ENCODE results near the gene ZIC1. TPM values are rescaled to one million over a fixed set of nuclear protein-coding genes. Genes with fewer than 3 reads are reported as not detected.

Gene ZIC1
- total RNA-seq, 1 experiment from 2014 or later: not detected

GRCh38 chr3:147428754-147429153 is 19.6 kb downstream of the ZIC1 start:
- DNase-seq (ENCODE audit: low read depth): no peak
- in situ Hi-C loops (cut with HindIII; ENCODE audit: low pct_unique_long_range_greater_than_20kb, low sequenced_read_pairs): no loop called here

GRCh38 chr3:147431751-147432150 is 22.6 kb downstream of the ZIC1 start:
- no peak for DNase-seq (ENCODE audit: low read depth)
- in situ Hi-C loops (cut with HindIII; ENCODE audit: low pct_unique_long_range_greater_than_20kb, low sequenced_read_pairs): no loop called here

GRCh38 chr3:147447224-147447623 is 38.1 kb downstream of the ZIC1 start:
- in situ Hi-C loops (cut with HindIII; ENCODE audit: low pct_unique_long_range_greater_than_20kb, low sequenced_read_pairs): no loop called here
- no peak for DNase-seq (ENCODE audit: low read depth)

GRCh38 chr3:147449669-147450068 is 40.5 kb downstream of the ZIC1 start:
- DNase-seq (ENCODE audit: low read depth): no peak
- in situ Hi-C loops (cut with HindIII; ENCODE audit: low pct_unique_long_range_greater_than_20kb, low sequenced_read_pairs): no loop called here

GRCh38 chr3:147458995-147459704 is 50.0 kb downstream of the ZIC1 start:
- no peak for DNase-seq (ENCODE audit: low read depth)
- in situ Hi-C loops (cut with HindIII; ENCODE audit: low pct_unique_long_range_greater_than_20kb, low sequenced_read_pairs): no loop called here

GRCh38 chr3:147462856-147463255 is 53.7 kb downstream of the ZIC1 start:
- no peak for DNase-seq (ENCODE audit: low read depth)
- in situ Hi-C loops (cut with HindIII; ENCODE audit: low pct_unique_long_range_greater_than_20kb, low sequenced_read_pairs): no loop called here

Other genes with a start within 250 kb of the ZIC1 start
- gene ZIC4, start 2.8 kb upstream of the ZIC1 start, total RNA-seq (2014; rRNA removed; shearing (Covaris generic); ENCODE audit: low replicate concordance): not detected in 2 replicates